HG03139 (cell line): ENCODE data around the gene PCNX4.

Source experiments
- ATAC-seq: cut with Tn5 transposase; IDR thresholded peaks from one replicate; pipeline ENCODE4 v1.9.1; 2021; ENCODE audit not compliant: unreplicated experiment

PCNX4 gene

GRCh38 chr14:60171690-60172089 is 80.0 kb downstream of the PCNX4 start:
- no peak for ATAC-seq

GRCh38 chr14:60174352-60175254 is 82.9 kb downstream of the PCNX4 start:
- no peak for ATAC-seq

GRCh38 chr14:60175255-60175902 is 83.7 kb downstream of the PCNX4 start:
- ATAC-seq: no peak

- no peak for ATAC-seq
Observed at GRCh38 chr14:60178164-60178563, 86.4 kb downstream of the PCNX4 start.

- no peak for ATAC-seq
Observed at GRCh38 chr14:60178820-60179219, 87.1 kb downstream of the PCNX4 start.

GRCh38 chr14:60179431-60179869 is 87.7 kb downstream of the PCNX4 start:
- no peak for ATAC-seq

GRCh38 chr14:60183138-60183537 is 91.4 kb downstream of the PCNX4 start:
- ATAC-seq: no peak

- peak; percentile 23 for ATAC-seq
Observed at GRCh38 chr14:60183741-60184140, 92.0 kb downstream of the PCNX4 start.

GRCh38 chr14:60184146-60184904 is 92.6 kb downstream of the PCNX4 start:
- ATAC-seq: peak; percentile 49

- ATAC-seq: no peak
Observed at GRCh38 chr14:60184905-60185555, 93.3 kb downstream of the PCNX4 start.

GRCh38 chr14:60188115-60188514 is 96.4 kb downstream of the PCNX4 start:
- ATAC-seq: no peak

- no peak for ATAC-seq
Observed at GRCh38 chr14:60188696-60189095, 97.0 kb downstream of the PCNX4 start.

- no peak for ATAC-seq
Observed at GRCh38 chr14:60189923-60190840, 98.5 kb downstream of the PCNX4 start.

GRCh38 chr14:60195179-60195810 is 103.6 kb downstream of the PCNX4 start:
- no peak for ATAC-seq

GRCh38 chr14:60196291-60196690 is 104.6 kb downstream of the PCNX4 start:
- ATAC-seq: no peak

- no peak for ATAC-seq
Observed at GRCh38 chr14:60197629-60198303, 106.0 kb downstream of the PCNX4 start.

- no peak for ATAC-seq
Observed at GRCh38 chr14:60199321-60199720, 107.6 kb downstream of the PCNX4 start.

GRCh38 chr14:60204104-60204842 is 112.5 kb downstream of the PCNX4 start:
- peak; percentile 80 for ATAC-seq
